GM12892 (cell line): ENCODE measurements around the gene RBM8A.

Source experiments
- POLR2A ChIP-seq: IDR thresholded peaks from 2 replicates; pipeline ENCODE4 v1.6.1; 2011; ENCODE audit warnings: low read depth, low read length, control low read depth
- POLR2AphosphoS5 ChIP-seq: IDR thresholded peaks from 2 replicates; pipeline ENCODE4 v1.6.1; 2011; ENCODE audit warnings: low read depth, low read length, control low read depth
- TAF1 ChIP-seq: IDR thresholded peaks from 2 replicates; pipeline ENCODE4 v1.6.1; 2011; ENCODE audit warnings: low read depth, mild to moderate bottlenecking, control low read depth, low read length, borderline replicate concordance

GRCh38 chr1:145964328-145965118, 37.2 kb upstream of the RBM8A start, which contains the start of the genes ANKRD34A and POLR3GL:
- peak; percentile 89 for TF ChIP-seq POLR2A
- peak; percentile 72; the same call in 1 of the 2 replicates for TF ChIP-seq TAF1
- peak; percentile 89 for TF ChIP-seq POLR2AphosphoS5
